ENCODE data around the gene CAB39.

CAB39 gene

DNA sequence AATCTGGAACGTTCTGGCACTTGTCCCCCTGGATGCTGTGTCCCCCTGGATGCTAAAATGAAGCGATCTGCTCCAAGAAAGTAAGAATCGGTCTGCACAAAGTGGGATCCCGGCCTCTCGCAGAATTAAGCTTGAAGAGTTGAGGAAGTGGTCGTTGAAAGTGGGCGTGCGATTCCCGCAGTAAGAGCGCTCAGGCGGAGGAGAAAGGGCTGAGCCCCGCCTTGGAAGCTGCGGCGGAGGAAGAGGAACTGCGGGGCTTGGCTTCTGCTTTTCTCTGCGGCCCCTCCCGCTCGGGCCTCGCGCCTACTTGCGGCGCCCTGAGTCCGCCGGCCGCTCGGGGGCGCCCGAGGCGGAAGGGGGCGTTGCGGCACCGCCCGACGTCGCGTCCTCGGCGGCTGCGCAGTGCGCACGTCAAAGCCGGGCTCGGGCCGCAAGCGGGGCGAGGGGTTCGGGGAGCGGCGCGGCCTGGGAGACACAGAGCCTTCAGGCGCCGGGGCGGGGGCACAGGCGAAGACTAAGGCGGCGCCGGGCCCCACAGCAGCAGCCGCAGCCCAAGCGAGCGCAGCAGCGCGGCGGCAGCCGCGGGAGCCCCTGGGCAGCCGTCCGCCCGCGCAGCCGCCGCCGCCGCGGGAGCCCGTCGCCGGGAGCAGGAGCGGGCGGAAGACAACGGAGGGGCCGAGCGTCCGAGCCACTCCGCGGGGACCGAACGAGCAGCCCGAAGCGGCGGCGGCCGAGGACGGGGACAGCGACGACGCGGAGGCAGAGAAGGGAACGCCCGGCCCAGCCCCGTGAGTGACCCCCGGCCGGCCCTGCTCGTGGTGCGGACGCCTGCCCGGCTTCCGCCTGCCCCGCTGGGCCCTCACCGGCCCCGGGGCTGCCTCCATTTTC, at the start of gene CAB39:
CAB39 (plus strand) TSS at position 400 of the 888 bp plus-strand sequence. CDS start 47,160 bp downstream, outside the sequence.
- peak; percentile 89 for DNase-seq

GRCh38 chr2:230664128-230664527, 48.5 kb upstream of the CAB39 start:
- peak; percentile 38 for DNase-seq

DNA sequence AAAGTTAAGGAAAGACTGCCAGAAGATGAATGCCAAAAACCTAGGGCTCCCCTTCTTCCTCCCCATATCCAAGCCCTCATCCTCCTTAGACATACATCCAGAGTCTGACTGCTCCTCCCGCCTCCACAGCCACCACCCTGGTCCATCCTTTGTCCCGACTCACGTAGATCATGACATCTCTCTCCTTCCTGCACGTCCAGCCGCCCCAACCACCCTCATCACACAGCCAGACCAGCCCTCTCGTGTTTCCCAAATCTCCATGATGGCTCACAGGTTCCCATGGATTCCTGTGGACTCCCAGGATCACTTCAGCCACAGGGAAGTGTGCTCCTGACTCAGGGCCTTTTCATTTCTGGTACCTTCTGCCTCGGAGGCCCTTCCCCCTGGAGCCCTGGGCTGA, 47.8 kb upstream of the CAB39 start:
- no peak for DNase-seq

DNA sequence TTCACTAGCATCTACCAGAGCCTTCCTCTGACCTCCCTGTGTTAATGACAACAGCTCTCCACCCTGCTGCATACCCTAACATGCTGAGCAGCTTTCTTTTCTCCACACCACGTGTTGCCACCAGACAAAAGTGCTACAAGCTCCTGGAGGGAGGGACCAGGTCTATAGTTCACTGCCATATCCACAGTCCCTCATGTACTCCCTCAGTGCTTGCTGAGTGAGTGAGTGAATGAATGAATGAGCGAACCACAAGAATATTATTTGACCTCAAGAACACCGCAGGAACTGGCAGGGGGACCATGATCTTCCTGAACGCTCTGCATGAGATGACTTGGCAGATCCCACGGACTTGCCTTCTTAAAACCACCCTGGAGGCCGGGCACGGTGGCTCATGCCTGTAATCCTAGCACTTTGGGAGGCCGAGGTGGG, 47.4 kb upstream of the CAB39 start:
- no peak for DNase-seq

- DNase-seq = no peak
Measured at GRCh38 chr2:230666446-230666845, 46.2 kb upstream of the CAB39 start.

DNA sequence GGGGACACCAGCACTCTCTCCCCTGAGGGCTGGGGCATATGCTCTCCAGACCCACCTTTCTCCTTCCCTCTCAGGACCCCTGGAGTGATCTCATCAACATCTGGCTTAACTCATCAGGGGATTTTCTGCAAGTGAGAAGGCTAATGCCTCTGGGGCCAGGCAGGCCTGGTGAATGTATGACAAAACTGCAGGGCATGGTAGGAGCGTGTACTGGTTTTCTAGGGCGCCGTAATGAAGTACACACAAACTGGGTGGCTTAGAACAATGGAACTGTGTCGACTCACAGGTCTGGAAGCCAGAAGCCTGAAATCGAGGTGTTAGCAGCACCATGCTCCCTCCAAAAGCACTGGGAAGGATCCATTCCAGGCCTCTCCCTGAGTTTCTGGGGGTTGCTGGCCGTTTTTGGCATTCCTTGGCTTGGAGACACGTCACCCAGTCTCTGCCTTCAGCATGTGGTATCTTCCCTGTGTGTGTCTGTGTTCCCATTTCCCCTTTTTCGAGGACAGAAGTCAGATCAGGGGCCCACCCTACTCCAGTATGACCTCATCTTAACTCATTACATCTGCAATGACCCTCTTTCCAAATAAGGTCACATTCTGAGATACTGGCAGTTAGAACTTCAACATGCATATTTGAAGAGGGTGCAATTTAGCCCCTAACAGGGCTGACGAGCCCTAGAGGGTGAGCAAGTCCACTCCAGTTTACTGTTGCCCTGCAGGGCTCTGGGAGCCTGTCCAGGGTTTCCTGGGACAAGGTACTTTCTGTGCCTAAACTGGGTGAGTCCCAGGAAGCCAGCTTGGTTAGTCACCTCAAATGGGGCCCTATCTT, 45.5 kb upstream of the CAB39 start:
- DNase-seq = peak; percentile 80

DNA sequence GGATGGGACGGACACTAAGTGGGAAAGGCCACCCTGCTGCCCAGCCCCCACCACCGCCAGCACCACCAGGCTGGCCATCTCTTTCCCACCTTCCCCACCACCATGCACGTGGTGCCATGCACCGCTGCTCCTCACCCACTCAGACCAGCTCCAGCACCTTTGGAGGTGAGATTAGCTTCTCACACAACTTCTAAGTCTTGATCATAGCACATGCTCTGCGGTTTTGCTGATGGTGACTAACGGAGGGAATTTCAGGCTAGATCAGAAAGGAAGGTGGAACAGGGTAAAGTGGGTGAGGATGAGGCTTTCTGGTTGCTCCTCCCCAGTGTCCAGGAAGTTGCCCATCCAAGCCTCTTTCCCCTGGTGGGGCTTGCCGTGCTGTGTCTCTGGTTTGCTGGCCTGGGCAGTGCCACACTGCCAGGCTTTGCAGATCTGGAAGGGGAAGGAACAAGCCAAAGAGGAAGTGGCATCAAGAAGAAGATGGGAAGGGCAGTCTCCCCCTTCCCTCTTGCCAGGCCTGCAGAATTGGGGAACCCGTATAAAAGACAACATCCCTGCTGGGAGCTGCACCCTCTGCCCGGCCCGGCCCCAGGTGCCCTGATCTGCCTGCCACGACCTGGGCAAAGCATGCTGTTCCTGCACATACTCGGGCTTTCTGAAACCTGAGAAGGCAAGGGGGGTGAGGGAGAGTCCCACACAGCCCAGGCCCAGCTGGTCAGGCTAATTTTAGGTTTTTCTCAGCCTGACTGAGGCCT, 44.3 kb upstream of the CAB39 start:
- no peak for DNase-seq

DNA sequence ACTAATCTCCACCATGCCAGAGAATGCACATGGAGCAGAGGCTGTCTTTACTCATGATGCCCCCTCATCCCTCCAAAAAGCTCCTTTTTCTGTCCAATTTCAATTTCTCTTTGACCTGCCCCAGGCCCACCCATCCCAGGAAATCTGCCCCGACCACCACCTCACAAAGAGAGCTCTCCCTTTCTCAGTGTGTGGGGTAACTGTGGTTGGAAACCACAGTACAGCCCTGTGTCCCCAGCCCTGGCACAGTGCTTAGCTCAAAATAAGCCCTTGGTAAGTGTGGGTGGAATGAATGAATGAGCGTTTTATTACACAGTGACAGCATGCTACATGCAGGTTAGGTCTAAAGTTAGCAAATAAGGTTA, 43.7 kb upstream of the CAB39 start:
- no peak for DNase-seq

DNA sequence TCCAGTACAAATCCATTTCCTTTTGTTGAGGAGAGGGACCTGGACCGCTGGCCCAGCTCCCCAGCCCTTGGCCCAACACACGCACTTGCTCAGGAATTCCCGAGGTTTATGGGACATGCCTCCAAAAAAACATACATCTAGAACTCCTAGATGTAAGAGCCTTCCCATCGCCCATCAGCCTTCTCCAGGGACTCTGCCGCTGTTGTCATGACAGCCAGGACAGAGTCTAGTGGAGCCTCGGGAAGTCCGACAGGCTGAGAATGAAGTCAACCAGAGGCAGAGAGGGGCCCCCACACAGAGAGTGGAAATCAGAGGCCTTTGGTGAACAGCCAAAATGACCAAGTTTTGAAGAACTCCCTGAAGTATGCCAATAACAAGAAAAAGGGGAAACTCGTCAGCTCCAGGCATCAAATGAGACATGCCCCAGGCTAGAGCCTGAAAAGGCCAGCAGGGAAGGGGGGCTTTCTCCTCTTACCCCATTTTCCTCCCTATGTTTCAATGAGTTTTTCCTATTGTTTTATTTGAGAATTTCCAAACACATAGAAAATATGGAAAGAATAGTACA, 43.2 kb upstream of the CAB39 start:
- DNase-seq = no peak

GRCh38 chr2:230671117-230671516, 41.5 kb upstream of the CAB39 start:
- DNase-seq = peak; percentile 79

DNA sequence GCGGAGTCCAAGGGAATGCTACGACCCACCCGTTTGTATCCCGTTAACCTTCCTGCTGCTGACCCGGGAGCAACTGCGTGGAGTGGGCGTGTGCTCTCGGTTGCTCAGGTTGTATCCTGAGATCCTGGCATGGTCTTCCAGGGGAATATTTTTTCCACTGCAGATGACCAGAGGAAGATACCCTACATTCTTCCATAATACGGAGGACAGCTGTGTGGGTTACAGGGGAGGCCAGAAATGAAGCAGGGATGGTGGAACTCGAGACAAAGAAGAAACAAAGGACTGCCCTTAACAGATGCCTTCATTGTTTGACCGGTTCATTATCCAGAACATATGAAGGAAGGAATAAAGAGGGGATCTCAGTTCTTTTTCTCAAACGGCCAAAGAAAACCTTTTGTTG, 39.8 kb upstream of the CAB39 start:
- DNase-seq = no peak

DNA sequence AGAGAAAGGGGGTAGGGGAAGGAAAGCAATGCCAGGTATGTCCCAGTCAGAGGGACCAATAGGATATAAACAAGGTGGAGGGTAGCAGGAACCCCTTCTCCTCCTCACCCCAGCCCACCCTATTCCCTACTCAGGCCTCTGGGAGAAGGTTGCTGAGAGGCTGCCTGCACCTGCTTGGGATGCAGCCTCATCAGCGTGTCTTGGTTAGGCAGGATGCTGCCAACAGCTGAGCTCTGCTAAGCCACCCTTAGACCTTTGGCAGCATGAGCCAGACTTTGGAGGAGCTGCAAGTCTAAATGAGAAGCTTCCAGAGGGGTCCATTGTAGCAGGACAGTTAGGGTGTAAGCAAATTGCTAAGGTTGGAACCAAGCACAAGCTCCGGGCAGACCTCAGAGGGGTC, 38.2 kb upstream of the CAB39 start:
- DNase-seq = no peak

DNA sequence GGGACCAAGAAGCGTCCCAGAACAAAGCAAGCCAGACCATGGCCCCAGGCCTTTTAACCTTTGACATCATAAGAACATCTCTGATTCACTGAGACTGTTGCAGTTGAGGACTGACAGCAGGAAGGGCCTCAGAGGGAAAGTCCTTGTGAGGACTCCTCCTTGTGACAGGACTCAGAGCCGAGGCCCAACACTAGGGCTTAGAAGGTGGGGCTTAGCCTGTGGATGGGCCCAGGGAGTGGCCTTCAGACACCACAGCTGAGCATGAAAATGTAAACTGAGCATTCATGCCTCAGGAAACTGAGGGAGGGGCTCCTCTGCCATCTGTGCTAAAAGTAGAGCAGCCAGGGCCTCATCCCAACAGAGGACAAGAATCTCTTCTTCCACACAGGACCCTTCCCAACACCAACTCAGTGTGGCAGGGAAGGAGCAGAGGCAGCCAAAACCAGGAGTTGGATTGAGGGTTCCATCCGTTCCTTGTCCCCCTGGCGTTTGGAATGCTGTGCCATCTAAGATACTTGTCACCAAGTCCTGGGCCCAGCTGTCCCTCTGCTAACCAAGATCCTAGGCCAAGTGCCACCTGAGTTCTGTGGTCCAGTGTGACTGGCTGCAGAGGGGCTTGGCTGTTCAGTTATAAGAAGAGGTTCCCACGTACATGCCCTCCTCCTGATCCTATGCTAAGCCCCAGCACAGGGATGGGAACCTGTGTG, 37.5 kb upstream of the CAB39 start:
- no peak for DNase-seq

DNA sequence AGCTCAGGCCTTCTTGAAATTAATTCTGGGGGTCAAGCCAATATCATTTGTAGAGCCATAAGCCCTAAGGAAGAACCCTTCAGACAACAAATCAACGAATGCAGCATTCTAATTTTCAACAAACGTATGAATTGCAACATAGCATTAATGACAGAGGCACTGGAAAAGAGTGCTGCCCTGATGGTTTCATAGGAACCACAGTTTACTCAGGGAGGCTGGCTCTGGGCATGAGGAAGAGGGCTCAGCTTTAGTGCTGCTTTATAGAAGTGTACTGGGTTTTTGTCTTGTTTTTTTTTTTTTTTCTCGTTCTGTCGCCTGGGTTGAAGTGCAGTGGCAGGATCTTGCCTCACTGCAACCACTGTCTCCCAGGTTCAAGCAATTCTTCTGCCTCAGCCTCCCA, 36.1 kb upstream of the CAB39 start:
- no peak for DNase-seq

- peak; percentile 34 for DNase-seq
Measured at GRCh38 chr2:230677201-230677946, 35.3 kb upstream of the CAB39 start.

- no peak for DNase-seq
Measured at GRCh38 chr2:230678018-230678417, 34.6 kb upstream of the CAB39 start.

GRCh38 chr2:230678451-230678850, 34.2 kb upstream of the CAB39 start:
- DNase-seq = no peak

DNA sequence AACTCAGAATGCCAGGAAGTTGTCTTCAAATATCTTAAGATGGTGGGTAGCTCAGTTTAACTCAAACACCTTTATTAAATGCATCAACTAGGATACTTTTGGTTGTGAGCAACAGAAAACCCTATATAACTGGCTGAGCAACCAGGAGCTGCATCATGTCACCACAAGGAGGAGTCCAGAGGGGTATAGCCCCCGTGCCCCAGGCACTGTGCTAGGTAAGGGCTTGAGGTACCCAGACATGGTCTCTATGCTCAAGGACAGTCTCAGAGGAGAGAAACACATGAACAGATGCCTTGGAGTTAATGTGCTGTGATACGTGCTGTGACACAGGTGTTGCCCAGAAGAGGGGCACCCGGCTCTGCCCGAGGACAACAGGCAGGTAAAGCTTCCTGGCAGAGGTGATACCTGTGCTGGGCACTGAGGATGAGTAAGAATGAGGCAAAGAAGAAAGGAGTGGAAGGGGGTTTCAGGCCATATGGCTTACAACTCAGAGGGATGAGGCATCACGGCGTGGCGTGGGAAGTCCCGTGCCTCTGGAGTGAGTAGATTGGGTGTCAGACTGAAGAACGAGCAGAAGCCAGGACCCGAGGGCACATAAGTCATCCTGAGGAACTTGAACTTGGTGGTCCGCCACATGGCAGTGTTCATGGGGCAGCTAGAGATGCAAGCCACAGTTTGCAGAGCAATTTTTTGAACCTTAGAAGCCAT, 32.0 kb upstream of the CAB39 start:
- peak; percentile 92 for DNase-seq

DNA sequence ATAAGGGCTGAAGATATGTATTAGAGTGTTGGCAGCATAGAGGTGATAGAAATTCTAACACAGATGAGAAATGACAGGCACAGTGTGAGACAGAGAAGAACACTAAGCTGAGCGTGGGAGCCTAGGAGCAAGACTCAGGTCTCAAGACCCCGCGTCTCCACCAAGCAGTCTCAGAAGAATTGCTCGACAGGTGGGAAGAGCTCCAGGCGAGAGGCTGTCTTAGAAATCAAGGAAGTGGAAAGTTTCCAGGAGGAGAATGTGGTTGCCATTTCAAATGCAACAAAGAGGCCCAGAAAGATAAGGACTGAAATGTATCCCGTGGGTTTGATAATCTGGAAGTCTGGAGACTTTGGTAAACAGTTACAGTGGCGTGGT, 31.5 kb upstream of the CAB39 start:
- no peak for DNase-seq

GRCh38 chr2:230682546-230682945, 30.1 kb upstream of the CAB39 start:
- no peak for DNase-seq
